Glutamatergic neuron (in vitro differentiated cells): ENCODE data around the gene TMIGD1. TPM values are rescaled to one million over a fixed set of nuclear protein-coding genes. Genes with fewer than 3 reads are reported as not detected.

Experiments
- DNase-seq: peaks from one replicate; pipeline ENCODE4 v3.0.0; 2022
- H3K27ac Mint-ChIP-seq: one replicate; pipeline ENCODE4 v1.8.0; 2020; ENCODE audit warnings: mild to moderate bottlenecking, mixed read lengths, inconsistent platforms; ENCODE audit not compliant: unreplicated experiment
- H3K27me3 Mint-ChIP-seq: one replicate; pipeline ENCODE4 v1.8.0; 2020; ENCODE audit warnings: mild to moderate bottlenecking, moderate library complexity, mixed read lengths, inconsistent platforms; ENCODE audit not compliant: unreplicated experiment
- H3K36me3 Mint-ChIP-seq: one replicate; pipeline ENCODE4 v1.8.0; 2020; ENCODE audit warnings: mild to moderate bottlenecking, mixed read lengths, inconsistent platforms; ENCODE audit not compliant: unreplicated experiment
- H3K4me1 Mint-ChIP-seq: one replicate; pipeline ENCODE4 v1.8.0; 2020; ENCODE audit warnings: mild to moderate bottlenecking, low read depth, mixed read lengths, inconsistent platforms; ENCODE audit not compliant: unreplicated experiment
- H3K4me3 Mint-ChIP-seq: one replicate; pipeline ENCODE4 v1.8.0; 2020; ENCODE audit warnings: mild to moderate bottlenecking, mixed read lengths, inconsistent platforms; ENCODE audit not compliant: unreplicated experiment
- H3K9me3 Mint-ChIP-seq: one replicate; pipeline ENCODE4 v1.8.0; 2020; ENCODE audit warnings: mild to moderate bottlenecking, moderate library complexity, mixed read lengths, inconsistent platforms; ENCODE audit not compliant: unreplicated experiment
- CTCF ChIP-seq: fragments of 200-600 bp; sonication (generic); IDR thresholded peaks from one replicate; pipeline ENCODE4 v1.5.0; 2021; ENCODE audit not compliant: partially characterized antibody, unreplicated experiment
- total RNA-seq: library from RNA; stranded (reverse); fragmentation: NEBNext Ultra II Directional; extraction: Animal tissue kit (Norgen Biotek cat#: 25700); gene quantifications from one replicate; pipeline ENCODE4 v1.2.1, GENCODE V29; 2021; ENCODE audit not compliant: unreplicated experiment

TMIGD1 gene
- total RNA-seq, 1 donor from 2014 or later = not detected

DNA sequence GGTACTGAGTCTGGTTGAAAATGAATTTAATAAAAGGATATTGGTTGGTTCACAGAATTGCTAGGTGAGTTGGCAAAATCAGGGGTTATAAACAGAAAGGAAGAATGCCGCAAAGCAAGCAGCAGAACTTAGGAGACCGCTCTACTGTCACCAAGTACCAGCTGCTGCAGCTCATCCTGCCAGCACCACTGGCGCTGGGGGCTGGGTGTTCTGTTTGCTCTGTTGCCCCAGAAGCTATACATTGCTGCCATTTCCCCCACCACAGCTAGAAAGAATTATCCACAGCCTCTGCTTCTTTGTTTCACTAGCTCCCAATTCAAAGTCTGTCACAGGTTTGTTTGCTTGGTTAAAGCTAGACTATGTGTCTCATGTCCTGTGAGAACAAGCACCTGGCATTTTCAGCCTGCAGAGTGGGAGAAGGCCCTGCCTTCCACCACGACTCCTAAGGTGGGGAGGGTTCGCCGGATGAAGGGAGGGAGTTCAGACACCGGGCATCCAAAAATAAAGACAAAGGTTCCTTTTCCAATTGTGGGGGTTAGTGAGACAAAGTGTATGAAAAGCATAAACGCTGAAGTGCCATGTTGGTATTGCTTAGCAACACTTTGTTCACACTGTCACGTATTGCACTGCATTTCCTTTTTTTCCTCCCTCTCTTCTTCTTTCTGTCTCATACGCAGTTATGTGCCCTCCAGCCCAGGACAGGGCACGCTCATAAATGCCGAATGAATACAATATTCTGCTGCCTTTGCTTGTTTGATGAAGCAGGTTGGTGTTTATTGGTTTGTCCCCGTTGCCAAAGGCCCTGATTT is 35.3 kb upstream of the TMIGD1 start:
- no peaks in the 10 kb centered on the region for H3K9me3 Mint-ChIP-seq
- no peaks in the 10 kb centered on the region for H3K4me1 Mint-ChIP-seq
- H3K36me3 Mint-ChIP-seq = no peaks in the 10 kb centered on the region
- no peak for DNase-seq
- no peak overlapping the region for H3K27ac Mint-ChIP-seq
- H3K27me3 Mint-ChIP-seq = peaks cover 1% of the 10 kb centered on the region
- TF ChIP-seq CTCF = no peak
- H3K4me3 Mint-ChIP-seq = no peak overlapping the region

- Mint-ChIP-seq H3K27me3 (no peaks in the 10 kb centered on the region), H3K9me3 (no peaks in the 10 kb centered on the region), H3K4me1 (no peaks in the 10 kb centered on the region), H3K36me3 (no peaks in the 10 kb centered on the region), H3K4me3 (no peak overlapping the region), H3K27ac (no peak overlapping the region)
- no peak for TF ChIP-seq CTCF
- no peak for DNase-seq
Measured at GRCh38 chr17:30366536-30366935, 32.7 kb upstream of the TMIGD1 start.

DNA sequence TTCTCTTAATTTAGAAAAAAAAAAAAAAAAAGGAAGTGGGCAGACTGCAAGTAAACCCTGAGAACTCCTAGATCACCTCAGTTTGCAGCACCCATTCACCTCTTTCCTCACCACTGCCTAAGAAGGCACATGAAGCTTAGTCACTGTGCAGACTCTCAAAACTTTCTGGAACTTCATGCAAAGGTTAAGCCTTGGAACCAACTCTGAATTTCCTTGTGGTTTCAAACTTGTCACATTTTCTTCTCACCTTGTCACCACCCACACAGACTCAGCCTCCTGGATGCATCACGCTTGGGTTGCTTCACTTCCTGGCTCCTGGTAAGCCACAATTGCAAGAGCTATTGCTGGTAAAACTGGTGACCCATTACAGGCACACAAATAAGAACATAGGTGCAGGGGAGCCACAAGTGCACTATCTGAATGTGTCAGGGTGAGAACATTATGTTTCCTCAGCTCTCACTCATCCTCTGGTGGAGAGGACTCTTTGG is 29.9 kb upstream of the TMIGD1 start:
- H3K4me1 Mint-ChIP-seq = no peaks in the 10 kb centered on the region
- peaks cover 4% of the 10 kb centered on the region for H3K36me3 Mint-ChIP-seq
- no peak overlapping the region for H3K4me3 Mint-ChIP-seq

GRCh38 chr17:30361766-30362279 is 28.0 kb upstream of the TMIGD1 start:
- TF ChIP-seq CTCF = no peak
- no peak overlapping the region for H3K4me3 Mint-ChIP-seq
- no peaks in the 10 kb centered on the region for H3K4me1 Mint-ChIP-seq
- no peaks in the 10 kb centered on the region for H3K9me3 Mint-ChIP-seq
- no peak for DNase-seq
- no peak overlapping the region for H3K27ac Mint-ChIP-seq
- peaks cover 4% of the 10 kb centered on the region for H3K36me3 Mint-ChIP-seq
- H3K27me3 Mint-ChIP-seq = no peaks in the 10 kb centered on the region

More for the DNA sequence above, 29.9 kb upstream of the TMIGD1 start:
- Mint-ChIP-seq H3K27ac (no peak overlapping the region), H3K9me3 (no peaks in the 10 kb centered on the region), H3K27me3 (no peaks in the 10 kb centered on the region)
- TF ChIP-seq CTCF = no peak
- DNase-seq = no peak
